GM19397 (cell line): ENCODE measurements around the gene ETV6.

Experiments used
- ATAC-seq: cut with Tn5 transposase; IDR thresholded peaks from one replicate; pipeline ENCODE4 v1.9.1; 2021; ENCODE audit warnings: mild to moderate bottlenecking, moderate library complexity; ENCODE audit not compliant: unreplicated experiment

The ETV6 gene

GRCh38 chr12:11877869-11878780 is 228.7 kb downstream of the ETV6 start:
- no peak for ATAC-seq

GRCh38 chr12:11879306-11879705 is 229.8 kb downstream of the ETV6 start:
- no peak for ATAC-seq

GRCh38 chr12:11880381-11880780 is 230.9 kb downstream of the ETV6 start:
- no peak for ATAC-seq

GRCh38 chr12:11881835-11882234 is 232.4 kb downstream of the ETV6 start:
- no peak for ATAC-seq

- ATAC-seq: peak; percentile 58
Observed at GRCh38 chr12:11882301-11883019, 233.0 kb downstream of the ETV6 start.

GRCh38 chr12:11884116-11884515 is 234.6 kb downstream of the ETV6 start:
- no peak for ATAC-seq

GRCh38 chr12:11884706-11885105 is 235.2 kb downstream of the ETV6 start:
- no peak for ATAC-seq

GRCh38 chr12:11885261-11886038 is 236.0 kb downstream of the ETV6 start:
- no peak for ATAC-seq

GRCh38 chr12:11886339-11886738 is 236.9 kb downstream of the ETV6 start:
- no peak for ATAC-seq

GRCh38 chr12:11888029-11888428 is 238.6 kb downstream of the ETV6 start:
- no peak for ATAC-seq

- no peak for ATAC-seq
Observed at GRCh38 chr12:11891346-11891745, 241.9 kb downstream of the ETV6 start.

GRCh38 chr12:11891754-11892386 is 242.4 kb downstream of the ETV6 start:
- ATAC-seq: no peak

GRCh38 chr12:11893998-11894397 is 244.5 kb downstream of the ETV6 start:
- ATAC-seq: no peak

- ATAC-seq: no peak
Observed at GRCh38 chr12:11894890-11895289, 245.4 kb downstream of the ETV6 start.

- no peak for ATAC-seq
Observed at GRCh38 chr12:11895421-11896078, 246.1 kb downstream of the ETV6 start.

- no peak for ATAC-seq
Observed at GRCh38 chr12:11896417-11896929, 247.0 kb downstream of the ETV6 start.

- no peak for ATAC-seq
Observed at GRCh38 chr12:11897923-11898322, 248.4 kb downstream of the ETV6 start.

- ATAC-seq: no peak
Observed at GRCh38 chr12:11901701-11902524, 252.4 kb downstream of the ETV6 start.

GRCh38 chr12:11902525-11902875 is 253.0 kb downstream of the ETV6 start:
- ATAC-seq: no peak
